ENCODE data around the gene RUBCNL.
A peak's percentile ranks its signal among the peaks of the same experiment; 100 is the strongest.

RUBCNL gene

DNA sequence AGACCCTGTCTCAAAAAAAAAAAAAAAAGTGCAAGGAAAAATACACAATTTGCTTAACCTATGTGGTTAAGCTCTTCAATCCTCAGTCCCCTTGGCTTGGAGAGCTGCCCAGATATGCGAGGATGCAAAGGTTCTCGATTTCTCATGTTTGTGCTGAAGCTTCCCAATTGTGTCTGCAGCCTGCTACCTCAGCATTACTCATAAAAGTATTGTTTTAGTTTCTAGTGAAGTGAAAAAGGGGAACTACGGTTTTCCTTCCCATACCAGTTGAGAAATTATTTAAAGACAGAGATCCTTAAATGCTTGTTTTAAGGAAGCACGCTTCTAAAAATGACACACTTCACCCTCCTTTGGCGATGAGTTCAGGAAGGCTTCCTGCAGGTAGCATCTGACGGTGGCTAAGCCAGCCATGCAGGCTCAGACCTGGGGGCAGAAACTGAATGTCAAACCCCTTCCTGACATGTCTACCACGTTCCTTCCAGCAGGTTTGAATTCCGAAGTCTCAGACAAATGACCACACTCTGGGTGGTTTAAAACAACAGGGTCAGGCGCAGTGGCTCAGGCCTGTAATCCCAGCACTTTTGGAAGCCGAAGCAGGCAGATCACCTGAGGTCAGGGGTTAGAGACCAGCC lies 47.9 kb downstream of the RUBCNL start:
- FAIRE-seq, result no peak

DNA sequence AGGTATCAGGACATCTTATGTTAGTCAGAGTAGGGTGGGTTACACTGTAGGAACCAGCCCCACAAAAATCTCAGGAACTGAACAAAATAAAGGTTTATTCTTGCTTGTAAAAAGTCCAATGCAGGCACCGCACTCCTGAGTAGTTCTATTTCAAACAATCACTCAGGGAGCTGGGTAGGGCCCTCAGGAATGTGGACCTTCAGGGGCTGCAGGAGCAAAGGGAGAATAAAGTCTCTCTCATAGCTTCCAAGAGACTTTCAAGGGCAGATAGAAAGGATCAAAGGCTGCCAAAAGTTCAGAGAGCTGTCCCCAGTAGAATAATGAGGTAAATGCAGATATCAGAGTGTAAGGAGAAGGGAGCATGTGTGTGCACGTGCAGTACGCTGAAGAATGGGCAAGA lies 49.4 kb downstream of the RUBCNL start:
- FAIRE-seq, result no peak

DNA sequence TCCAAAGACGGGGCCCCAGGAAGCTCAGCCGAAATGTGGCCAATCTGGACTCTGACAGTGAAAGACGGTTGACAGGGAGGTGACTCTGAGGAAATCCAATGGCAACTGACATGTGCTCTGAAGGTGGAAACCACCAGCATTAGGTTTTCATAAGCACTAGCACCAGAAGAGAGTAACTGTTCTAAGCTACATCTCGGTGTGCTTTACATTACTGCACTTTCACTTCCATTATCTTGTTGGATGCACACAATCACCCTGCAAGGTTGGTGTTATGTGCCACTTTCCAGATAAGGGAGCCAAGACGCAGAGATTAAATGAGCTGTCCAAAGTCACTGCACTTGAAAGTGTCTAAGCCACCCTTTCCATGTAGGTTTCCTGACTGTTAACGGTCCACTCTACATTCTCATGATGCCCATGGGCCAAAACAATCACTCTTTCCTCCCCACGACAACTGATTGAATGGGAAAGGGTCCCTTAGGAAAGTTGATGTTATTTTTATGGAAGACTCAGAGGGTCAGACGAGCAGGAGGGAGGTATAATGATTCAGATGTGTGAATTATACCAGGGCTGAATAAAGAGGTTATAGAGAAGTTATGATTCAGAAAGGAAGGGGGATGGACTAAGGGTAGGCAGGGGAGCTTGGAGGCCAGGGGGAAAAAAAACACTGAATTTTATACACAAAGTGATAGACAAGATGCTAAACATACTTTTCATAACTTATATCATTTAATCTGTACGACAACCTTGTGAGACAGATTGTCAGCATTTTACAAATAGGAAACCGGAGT lies 52.8 kb downstream of the RUBCNL start:
- no peak for FAIRE-seq

GRCh38 chr13:46332772-46333171 lies 54.3 kb downstream of the RUBCNL start:
- FAIRE-seq, result no peak

- FAIRE-seq, result no peak
These were observed 57.4 kb downstream of the RUBCNL start for GRCh38 chr13:46329624-46330023.

GRCh38 chr13:46327246-46327645 lies 59.8 kb downstream of the RUBCNL start:
- no peak for FAIRE-seq

DNA sequence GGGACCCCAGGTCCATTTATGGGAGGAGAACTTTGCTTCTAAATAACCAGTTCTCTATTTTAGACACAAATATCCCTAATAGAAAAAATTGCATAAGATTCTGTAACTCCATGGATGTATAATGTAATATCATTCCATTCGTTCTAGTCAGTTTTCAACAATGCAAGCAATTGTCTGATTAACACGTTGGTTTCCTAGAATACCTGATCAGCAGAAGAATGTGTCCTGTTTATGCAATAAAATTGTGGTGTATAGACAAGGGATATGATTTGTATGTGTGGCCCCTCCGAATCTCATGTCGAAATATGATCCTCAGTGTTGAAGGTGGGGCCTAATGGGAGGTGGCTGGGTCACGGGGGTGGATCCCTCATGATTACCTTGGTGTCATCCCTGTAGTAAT lies 62.1 kb downstream of the RUBCNL start:
- no peak for FAIRE-seq

GRCh38 chr13:46321494-46322225 lies 65.4 kb downstream of the RUBCNL start:
- peak; percentile 13 for FAIRE-seq

DNA sequence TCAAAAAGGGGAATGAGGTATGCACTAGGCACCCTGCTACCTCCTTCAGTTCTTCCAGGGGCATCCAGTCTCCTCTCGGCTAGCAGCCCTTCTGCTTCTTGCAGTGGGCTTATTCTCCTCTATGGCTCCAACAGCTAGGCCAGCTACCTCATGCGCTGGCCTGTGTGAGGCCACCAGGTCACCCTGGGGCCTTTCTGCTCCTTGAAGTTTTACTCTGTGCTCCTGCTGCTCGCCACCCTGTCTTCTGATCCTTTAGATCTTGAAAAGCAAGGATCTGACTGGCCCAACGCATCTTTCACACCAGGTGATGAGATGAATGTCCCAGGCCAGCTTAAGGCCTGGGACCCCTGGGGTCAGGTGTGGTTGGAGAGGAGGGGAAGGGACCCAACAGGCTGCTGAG lies 66.2 kb downstream of the RUBCNL start:
- FAIRE-seq, result no peak

GRCh38 chr13:46320406-46320805 lies 66.6 kb downstream of the RUBCNL start:
- FAIRE-seq, result no peak

GRCh38 chr13:46318986-46319385 lies 68.1 kb downstream of the RUBCNL start:
- no peak for FAIRE-seq

DNA sequence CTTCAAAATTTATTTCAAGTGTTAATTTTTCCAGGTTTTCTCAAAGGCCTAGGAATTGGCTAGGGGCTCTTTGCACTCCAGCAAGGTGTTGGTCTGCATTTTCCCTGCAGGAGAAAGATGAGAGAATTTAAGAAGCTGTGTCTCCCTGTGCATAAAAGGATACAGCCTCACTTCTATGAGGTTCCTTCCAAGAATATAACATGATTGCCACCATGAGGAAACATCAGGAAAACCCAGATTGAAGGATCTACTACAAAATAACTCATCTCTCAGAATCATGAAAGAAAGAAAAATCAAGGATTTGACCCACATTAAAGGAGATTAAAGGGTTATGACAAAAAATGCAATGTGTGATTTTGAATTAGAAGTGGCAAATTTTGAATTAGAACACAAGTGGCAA lies 69.9 kb downstream of the RUBCNL start:
- no peak for FAIRE-seq

GRCh38 chr13:46315491-46316075 lies 71.5 kb downstream of the RUBCNL start:
- FAIRE-seq, result no peak

GRCh38 chr13:46315036-46315435 lies 72.0 kb downstream of the RUBCNL start:
- no peak for FAIRE-seq

- FAIRE-seq, result no peak
These were observed 72.5 kb downstream of the RUBCNL start for GRCh38 chr13:46314587-46314986.

GRCh38 chr13:46313432-46314257 lies 73.4 kb downstream of the RUBCNL start:
- peak; percentile 24 for FAIRE-seq

- no peak for FAIRE-seq
These were observed 74.0 kb downstream of the RUBCNL start for GRCh38 chr13:46313024-46313423.

DNA sequence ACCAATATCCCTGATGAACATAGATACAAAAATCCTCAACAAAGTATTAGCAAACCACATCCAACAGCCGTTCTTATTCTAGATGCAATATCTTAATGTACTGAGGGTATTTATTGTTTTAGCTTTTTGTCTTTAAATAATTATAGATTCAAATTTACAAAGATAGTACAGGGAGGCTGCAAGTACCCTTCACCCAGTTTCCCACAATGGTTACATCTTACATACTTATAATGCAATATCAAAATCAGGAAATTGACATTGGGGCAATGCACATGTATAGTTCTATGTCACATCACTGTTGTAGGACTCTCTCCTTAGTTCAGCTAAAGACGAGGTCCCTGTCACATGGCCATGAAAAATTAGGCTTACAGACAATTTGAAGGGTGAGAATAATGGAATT lies 75.8 kb downstream of the RUBCNL start:
- no peak for FAIRE-seq

DNA sequence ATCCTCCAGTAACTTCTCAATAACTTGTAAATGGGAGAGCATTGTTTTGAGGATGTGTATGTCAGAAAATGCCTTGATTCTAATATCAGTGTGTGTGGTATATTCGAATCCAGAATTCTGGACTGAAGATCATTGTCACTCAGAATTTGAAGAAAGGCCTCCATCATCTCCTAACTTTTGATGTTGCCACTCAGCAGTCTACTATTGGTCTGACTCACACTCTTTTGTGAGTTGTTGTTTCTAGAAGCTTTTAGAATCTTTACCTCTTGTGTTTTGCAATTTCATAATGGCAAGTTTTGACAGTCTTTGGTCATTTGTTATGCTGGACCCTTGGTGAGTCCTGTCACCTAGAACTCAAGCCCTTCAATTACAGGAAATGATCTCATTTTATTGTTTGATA lies 77.0 kb downstream of the RUBCNL start:
- FAIRE-seq, result no peak

DNA sequence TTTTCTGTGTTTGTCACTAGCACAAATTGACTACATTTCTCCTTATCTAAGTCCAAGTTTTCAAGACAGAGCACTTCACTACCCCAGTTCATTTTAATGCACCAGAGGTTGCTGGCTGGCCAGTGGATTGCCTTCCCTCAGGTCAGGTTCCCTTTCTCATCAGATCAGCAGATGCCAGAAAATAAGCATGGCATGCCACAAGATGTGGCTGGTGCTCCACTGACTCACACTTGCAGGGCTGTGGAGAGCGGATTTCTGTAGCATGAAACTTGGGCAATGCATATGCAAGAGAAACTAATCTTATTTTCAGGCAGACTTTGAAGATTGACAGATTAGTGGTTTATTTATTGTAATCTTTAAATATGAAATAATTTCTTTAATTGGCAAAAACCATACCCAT lies 79.5 kb downstream of the RUBCNL start:
- no peak for FAIRE-seq

DNA sequence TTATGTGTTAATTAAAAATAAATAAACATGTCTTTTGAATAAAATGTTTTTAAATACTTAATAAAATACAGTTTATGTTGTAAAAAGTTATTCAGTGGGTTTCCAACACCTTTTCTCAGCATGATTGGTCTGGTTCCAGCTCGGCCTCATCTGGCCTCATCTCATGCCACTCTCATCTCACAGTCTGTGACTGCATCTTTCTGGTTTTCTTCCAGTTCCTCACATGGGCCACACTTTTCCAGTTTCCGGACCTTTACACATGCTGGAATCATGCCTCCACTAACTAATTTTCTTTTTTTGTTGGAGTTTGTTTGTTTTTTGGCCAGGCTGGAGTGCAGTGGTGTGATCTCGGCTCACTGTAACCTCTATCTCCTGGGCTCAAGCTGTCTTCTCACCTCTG lies 82.5 kb downstream of the RUBCNL start:
- FAIRE-seq, result no peak

- no peak for FAIRE-seq
These were observed 83.2 kb downstream of the RUBCNL start for GRCh38 chr13:46303742-46304385.

Measured in islet of Langerhans (tissue), 1 donor.